Panc1 (cell line): ENCODE measurements around the gene LAMB1.

Source experiments
- CTCF ChIP-seq: fragments of 450-650 bp; IDR thresholded peaks from 2 replicates; pipeline ENCODE4 v1.5.1; 2017; ENCODE audit warnings: mild to moderate bottlenecking
- POLR2AphosphoS5 ChIP-seq: IDR thresholded peaks from 2 replicates; pipeline ENCODE4 v1.6.1; 2012; ENCODE audit warnings: mild to moderate bottlenecking, low read depth, low read length, moderate library complexity
- SIN3A ChIP-seq: IDR thresholded peaks from 2 replicates; pipeline ENCODE4 v1.6.1; 2012; ENCODE audit warnings: low read depth, mild to moderate bottlenecking, low read length, moderate library complexity, borderline replicate concordance; ENCODE audit not compliant: insufficient read depth

- no peak for TF ChIP-seq SIN3A
- TF ChIP-seq CTCF: no peak
- TF ChIP-seq POLR2AphosphoS5: no peak
Observed at GRCh38 chr7:107889992-107890391, 113.0 kb downstream of the LAMB1 start.
